ENCODE data around the gene MVB12B.
A peak's percentile ranks its signal among the peaks of the same experiment; 100 is the strongest.

Gene MVB12B

DNA sequence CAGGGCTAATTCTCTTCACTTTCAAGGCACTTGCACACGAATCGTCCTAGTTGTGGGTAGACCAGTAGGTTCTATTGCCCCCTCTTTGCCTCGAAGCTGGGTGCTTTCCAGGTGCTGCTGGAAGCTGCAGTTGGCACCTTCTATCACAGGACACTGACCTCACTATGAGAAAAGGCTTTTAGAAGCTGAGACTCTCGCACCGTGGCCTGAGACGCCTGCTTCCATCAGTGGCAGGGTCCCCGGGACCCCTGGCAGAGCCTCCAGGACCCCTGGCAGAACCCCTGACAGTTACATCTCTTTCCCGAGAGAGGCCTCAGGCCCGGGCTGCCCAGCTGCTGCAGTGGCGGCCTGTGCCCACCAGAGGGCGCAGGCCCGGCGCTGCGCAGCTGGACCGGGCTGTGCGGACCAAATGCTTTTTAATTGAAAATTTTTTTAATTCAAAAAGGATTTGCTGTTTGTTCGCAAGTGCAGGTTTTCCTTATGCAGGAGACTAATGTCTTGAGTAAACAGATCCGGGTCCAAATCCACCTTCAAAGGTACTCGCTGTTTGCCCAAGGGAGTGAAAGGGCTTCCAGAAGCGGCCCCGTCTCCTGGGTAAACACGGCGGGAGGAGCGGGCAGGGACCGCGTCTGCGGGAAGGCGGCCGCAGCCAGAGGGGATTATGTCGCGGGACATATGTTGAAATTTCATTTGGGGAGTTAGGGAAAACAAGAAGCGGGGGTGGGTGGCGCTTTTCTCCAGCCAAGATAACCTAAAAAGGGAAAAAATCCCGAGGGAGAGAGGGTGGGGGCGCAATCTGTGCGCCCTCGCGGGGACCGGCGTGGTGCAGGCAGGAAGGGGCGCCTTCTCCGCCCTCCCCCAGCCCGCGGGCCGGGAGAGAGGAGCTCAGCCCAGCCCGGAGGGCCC is 172.6 kb downstream of the MVB12B start:
- no peak for DNase-seq

GRCh38 chr9:126499911-126500599 is 173.4 kb downstream of the MVB12B start:
- DNase-seq, result no peak

DNA sequence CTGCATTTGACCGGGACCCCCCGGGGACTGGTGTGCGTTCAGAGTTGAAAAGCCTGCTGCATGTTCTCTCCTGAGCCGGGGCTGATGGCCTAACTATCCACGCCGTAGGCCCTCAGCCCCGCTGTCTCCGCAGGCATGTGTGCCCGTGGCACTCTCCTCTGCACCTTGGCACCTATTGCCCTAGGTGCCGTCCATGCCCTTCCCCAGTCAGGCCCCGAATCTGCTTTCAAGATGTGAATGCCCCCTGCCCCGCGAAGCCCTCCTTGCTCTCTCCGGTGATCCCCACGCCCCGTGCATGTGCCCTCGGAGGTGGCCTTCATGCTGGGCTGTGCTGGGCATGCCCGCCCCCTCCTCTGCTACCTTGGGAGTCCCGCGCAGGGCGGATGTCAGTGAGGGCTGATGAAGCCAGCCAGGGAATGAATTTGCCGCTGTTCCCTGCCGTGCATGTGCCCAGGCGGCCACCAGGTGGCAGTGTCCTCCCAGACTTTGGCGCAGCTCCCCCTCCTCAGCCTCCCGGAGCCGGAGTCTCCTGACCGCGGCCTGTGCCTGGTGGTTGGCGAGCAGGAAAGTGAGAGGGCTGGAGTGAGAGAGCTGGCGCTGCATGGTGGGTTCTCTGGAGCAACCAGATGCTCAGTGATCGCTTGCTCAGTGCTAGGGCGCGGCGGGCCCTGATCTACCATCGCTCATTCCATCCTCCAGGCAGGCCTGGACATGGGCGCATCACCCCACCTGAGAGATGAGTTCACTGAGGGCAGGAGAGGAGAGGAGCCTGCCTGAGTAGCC is 174.2 kb downstream of the MVB12B start:
- peak; percentile 48 for DNase-seq

DNA sequence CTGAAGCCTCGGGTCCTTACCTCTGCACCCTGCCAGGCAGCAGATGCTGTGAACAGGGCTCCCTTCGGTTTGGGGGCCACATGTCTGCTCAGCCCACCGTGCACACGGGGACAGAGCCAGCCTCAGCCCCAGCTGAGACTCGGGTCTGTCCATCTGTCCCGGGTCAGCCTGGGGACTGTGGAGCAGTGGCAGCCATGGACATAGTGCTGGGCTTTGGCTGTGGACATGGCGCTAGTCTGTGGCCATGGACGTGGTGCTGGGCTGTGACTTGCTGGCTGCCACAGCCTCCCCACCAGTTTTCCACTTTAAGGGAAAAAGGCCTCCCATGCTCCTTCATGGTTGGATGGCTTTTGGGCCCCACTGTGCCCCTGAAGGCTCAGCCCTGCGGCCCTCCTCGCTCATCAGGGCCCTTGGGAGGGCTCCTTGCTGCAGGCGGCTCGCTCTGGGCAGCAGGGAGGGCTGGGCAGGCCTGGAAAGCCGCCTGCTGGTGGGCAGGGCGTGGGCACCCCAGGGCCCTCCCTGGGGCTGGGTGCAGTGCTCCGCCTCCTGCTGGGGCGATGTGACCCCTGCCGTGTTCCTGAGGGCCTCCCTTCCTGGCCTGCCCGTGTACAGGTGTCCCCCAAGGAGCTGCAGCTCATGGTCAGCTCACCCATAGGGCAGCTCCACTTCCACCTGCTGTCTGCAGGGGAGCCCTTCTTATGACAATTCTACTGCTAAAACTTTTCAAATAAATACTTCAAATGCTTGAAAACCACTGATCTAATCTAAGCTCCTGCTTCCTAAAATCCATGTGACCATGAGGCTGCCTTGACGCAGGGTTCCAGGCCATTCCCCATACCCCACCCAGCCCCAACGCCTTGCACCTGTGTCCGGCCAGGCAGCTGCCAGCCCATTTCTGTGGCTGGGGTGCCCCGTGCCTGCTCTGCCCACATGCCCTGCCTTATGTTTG is 175.0 kb downstream of the MVB12B start:
- DNase-seq, result no peak

DNA sequence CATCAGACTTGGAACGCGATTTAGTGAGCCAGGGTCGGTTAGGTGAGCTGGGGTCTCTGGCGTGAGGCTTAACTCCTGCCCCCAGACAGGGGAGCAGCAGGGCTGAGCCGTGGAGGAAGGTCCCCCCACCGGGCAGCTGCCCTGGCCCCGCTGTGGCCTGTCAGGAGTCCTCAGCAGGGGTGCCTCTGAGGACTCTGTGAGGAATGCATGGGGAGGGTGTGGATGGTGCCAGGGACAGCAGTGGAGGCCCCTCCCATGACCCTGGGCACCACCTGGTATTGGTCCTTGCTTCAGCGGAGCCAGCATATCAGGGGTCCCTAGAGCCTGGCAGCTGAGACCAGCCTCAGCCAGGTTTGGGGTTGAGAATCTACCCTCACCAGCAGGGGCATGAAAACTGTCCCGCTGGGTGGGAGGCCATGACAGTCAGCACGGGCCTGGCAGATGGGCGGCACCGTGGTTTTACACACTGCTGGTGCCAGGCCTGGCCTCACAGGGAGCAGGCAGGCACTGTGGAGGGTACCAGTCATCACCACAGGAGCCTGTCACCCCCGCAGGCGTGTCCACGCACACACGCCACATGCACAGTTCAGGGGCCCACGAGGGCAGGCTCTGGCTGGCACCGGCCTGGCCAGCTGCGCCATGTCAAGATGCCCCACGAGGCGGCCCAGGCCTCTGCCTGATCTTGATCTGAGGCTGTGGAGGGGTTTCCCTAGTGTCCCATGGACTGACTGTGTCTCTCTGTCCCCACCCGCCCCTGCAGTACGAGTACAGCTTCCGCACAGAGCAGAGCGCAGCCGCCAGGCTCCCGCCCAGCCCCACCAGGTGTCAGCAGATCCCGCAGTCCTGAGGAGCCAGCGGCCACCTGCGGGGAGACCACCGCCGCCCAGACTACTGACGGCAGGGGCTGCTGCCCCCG is 176.0 kb downstream of the MVB12B start:
- DNase-seq, result no peak

DNA sequence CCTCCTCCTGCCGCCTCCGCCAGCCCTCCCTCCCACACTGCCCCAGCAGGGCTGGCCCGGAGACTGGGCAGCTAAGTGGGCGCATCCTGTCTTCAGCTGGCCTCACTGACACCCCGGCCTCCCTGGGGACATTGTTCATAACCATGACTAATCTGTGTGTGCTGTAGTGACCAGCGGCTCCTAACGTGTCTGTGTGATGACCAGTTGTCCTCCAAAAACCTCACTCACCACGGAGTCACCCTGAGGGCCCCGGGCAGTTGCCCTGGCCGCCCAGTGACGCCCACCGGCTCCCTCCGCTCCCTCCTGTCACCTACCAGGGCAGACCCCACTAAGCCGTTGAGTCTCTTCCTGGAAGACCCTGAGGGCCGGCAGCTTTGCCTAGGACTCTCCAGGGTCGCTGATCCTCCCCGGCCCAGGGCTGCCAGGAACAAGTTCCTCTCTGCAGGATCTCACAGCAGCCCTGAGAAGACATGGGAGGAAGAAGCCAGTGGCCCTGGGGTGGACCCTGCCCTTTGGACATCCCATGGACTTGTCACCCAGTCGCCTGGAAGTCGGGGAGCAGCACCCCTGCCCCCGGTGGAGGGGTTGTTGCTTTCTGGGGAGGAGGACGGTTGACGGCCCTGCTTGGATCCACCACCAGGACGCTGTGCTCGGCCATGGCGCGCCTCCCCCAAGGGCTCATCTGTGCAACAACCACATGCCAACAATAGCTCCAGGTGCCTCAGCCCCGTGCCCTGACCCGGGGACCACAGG is 176.9 kb downstream of the MVB12B start:
- no peak for DNase-seq

- no peak for DNase-seq
Observed at GRCh38 chr9:126504086-126504976, 177.7 kb downstream of the MVB12B start.

DNA sequence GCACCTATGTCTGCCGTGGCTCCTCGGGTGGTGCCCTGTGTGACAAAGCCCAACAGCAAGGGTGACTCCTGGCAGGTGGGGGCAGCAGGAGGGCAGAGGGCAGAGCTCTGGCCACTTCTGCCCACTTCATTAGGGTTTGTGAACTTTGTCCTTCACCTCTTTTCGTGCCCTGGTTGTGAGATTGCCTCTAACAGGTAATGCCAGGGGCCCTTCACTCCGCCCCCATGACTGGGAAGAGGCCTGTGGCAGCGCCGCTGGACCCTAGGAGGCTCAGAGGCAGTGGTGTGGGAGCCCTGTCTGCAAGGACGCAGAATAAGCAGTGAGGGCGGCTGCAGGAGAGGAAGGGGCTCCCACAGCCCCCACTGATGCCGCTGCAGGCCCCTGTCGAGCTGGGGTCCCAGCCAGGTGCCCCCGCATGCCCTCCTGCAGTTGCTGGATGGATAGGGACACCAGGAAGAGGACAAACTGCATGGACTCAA is 178.4 kb downstream of the MVB12B start:
- no peak for DNase-seq

DNA sequence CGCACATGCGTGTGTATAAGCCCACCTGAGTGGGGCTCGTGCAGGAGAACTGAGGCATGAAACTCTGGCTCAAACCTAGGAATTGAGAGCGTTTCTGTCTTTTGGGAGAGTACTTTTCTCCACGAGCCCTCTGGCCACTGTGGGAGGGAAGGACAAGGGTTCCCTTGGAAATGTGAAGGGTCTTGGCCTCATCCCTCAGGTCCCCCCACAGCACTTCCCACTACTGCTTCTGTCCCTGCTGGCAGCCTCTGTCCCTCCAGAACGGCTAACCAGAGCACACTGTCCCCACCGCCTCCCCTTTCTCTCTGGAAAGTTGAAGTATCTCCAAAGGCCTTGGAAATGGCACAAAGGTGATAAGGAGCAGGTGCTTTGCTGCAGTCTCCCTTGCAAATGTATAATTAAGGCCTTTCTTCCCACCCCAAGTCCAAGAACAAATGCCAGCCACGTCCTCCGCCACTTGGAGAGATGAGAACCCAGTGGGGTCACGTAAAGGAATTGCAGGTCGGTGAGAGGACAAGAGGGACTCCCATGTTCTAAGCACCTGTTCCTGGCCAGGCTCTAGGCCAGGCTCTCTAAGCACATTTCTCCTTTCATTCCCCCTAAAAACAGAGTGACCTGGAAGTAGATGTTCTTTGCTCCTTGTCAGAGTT is 179.2 kb downstream of the MVB12B start:
- DNase-seq, result no peak

DNA sequence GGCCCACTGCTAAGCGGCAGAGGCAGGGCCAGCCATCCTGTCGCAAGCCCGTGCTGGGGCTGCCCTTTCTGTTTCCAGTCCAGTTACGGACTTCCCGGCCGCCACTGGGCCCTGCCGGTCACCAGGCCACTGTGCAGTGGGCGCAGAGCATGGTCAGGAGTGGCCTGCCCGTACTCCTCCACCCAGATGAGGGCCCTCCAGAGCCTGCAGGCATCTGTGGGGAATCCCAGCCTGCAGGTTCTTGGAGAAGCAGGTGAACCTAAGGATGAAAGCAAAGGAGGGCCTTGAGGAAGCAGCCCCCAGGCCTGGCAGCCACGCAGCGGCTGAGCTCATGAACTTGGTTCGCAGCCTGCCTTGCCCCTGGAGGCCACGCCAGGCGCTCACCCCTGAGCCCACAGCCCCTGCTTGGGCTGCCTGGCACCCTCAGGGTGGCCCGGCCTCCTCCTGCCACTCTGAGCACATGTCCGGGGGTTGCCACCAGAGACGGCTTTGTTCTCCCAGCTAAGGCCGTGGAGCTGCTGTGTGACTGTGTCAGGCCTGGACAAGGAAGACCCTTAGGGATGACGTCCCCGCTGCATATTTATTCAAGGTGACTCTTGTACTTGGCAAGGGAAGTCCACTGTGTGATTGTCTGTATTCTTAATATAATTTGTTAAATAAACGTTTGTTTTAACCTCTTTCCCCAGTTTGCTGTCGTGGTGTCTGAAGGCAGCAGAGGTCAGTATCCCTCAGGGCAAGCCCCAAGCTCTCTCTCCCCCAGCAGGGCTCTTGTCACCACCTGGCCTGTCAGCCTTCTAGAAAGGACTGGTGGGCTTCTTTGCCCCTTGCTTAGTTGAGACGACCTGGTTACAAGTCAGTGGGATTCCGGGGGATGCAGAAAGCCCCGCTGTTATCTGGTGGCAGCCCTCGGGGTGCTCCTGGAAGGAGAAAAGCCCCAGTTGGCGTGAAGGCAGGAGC is 180.0 kb downstream of the MVB12B start:
- DNase-seq, result no peak

GRCh38 chr9:126507318-126508109 is 180.9 kb downstream of the MVB12B start:
- no peak for DNase-seq

DNA sequence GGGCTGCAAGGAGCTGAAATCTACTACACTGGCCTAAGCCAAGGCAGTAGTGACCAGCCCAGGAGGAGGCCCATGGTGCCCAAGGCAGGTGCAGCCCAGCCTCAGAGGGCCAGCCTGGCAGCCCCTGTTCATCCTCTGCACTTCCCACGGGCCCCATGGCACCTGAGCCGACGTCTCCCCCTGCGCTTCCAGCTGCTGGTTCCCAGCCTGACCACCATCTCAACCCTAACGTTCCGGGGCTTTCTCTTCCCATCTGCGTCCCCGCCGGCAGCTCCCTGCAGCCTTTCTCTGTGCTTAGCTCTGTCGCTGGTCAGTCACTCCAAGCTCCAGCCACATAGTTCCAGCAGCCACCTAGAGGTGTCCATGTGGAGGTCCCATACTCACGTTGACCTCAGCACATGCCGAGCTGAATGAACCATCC is 181.6 kb downstream of the MVB12B start:
- DNase-seq, result no peak

- no peak for DNase-seq
Observed at GRCh38 chr9:126508928-126509327, 182.3 kb downstream of the MVB12B start.

GRCh38 chr9:126509718-126510117 is 183.1 kb downstream of the MVB12B start:
- DNase-seq, result no peak

DNA sequence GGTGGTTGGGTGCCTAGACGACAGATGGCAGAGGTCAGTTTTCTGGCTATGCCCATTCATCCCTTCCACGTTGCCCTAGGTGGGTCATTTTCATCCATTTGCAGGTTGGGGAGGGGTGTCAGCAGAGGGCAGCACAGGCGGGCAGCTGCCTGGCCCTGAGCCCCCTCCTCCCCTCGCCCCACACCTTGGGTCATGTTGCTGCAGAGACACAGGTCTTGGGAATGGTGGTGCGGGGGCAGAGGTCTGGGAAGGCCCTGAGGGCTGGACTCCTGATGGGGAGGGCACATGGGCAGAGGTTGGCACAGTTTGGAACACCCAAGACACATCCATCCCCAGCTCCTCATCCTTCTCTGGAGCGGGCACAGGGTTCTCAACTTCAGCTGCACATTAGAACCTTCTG is 183.9 kb downstream of the MVB12B start:
- DNase-seq, result no peak

- no peak for DNase-seq
Observed at GRCh38 chr9:126511411-126511810, 184.8 kb downstream of the MVB12B start.

All from CD4-positive, alpha-beta T cell treated with Interleukin-4 for 4 hours (primary cell).